H9 (cell line): ENCODE results near the gene SGO2. TPM values are rescaled to one million over a fixed set of nuclear protein-coding genes. Genes with fewer than 3 reads are reported as not detected.
A peak's percentile ranks its signal among the peaks of the same experiment; 100 is the strongest.

Source experiments
- DNase-seq: peaks from one replicate; pipeline ENCODE4 v3.0.0-alpha.2; 2017
- H2AFZ ChIP-seq: one replicate; pipeline ENCODE4 v1.6.1; 2013; ENCODE audit warnings: mild to moderate bottlenecking, low read length, control low read depth, moderate library complexity
- H2AK5ac ChIP-seq: 2 replicates; pipeline ENCODE4 v1.6.1; 2013; ENCODE audit warnings: low read length, control low read depth, mixed read lengths; ENCODE audit not compliant: insufficient read length
- H2BK120ac ChIP-seq: one replicate; pipeline ENCODE4 v1.6.1; 2013; ENCODE audit warnings: low read depth, mild to moderate bottlenecking, low read length, control low read depth, inconsistent platforms; ENCODE audit not compliant: poor library complexity, severe bottlenecking
- H2BK12ac ChIP-seq: 2 replicates; pipeline ENCODE4 v1.6.1; 2013; ENCODE audit warnings: low read length, control low read depth, mixed read lengths, low read depth; ENCODE audit not compliant: insufficient read length
- H2BK15ac ChIP-seq: 2 replicates; pipeline ENCODE4 v1.6.1; 2013; ENCODE audit warnings: low read depth, low read length, control low read depth
- H2BK20ac ChIP-seq: one replicate; pipeline ENCODE4 v1.6.1; 2013; ENCODE audit warnings: low read depth, mild to moderate bottlenecking, low read length, control low read depth, inconsistent platforms; ENCODE audit not compliant: poor library complexity, severe bottlenecking
- H2BK5ac ChIP-seq: 2 replicates; pipeline ENCODE4 v1.6.1; 2013; ENCODE audit warnings: low read length, control low read depth, mixed read lengths; ENCODE audit not compliant: insufficient read length
- H3K14ac ChIP-seq: 2 replicates; pipeline ENCODE4 v1.6.1; 2013; ENCODE audit warnings: low read length, control low read depth; ENCODE audit not compliant: insufficient read depth
- H3K18ac ChIP-seq: 2 replicates; pipeline ENCODE4 v1.6.1; 2013; ENCODE audit warnings: low read depth, mild to moderate bottlenecking, mixed read lengths, low read length, control low read depth; ENCODE audit not compliant: insufficient read length
- H3K23ac ChIP-seq: 2 replicates; pipeline ENCODE4 v1.6.1; 2013; ENCODE audit warnings: low read length, control low read depth, mixed read lengths, low read depth; ENCODE audit not compliant: insufficient read length
- H3K23me2 ChIP-seq: 2 replicates; pipeline ENCODE4 v1.6.1; 2013; ENCODE audit warnings: low read depth, mild to moderate bottlenecking, mixed read lengths, low read length, control low read depth; ENCODE audit not compliant: insufficient read length, poor library complexity, severe bottlenecking
- H3K27ac ChIP-seq: 2 replicates; pipeline ENCODE4 v1.5.1; 2013; ENCODE audit warnings: low read length, control low read depth, mixed read lengths, low read depth; ENCODE audit not compliant: insufficient read length
- H3K27me3 ChIP-seq: 2 replicates; pipeline ENCODE4 v1.6.1; 2013; ENCODE audit warnings: low read length, control low read depth, inconsistent platforms; ENCODE audit not compliant: insufficient read depth
- H3K4ac ChIP-seq: 2 replicates; pipeline ENCODE4 v1.6.1; 2013; ENCODE audit warnings: low read depth, mild to moderate bottlenecking, control low read depth, inconsistent platforms, low read length, moderate library complexity
- H3K4me1 ChIP-seq: 2 replicates; pipeline ENCODE4 v1.6.1; 2013; ENCODE audit warnings: low read length, control low read depth, inconsistent platforms; ENCODE audit not compliant: insufficient read depth
- H3K4me2 ChIP-seq: 2 replicates; pipeline ENCODE4 v1.6.1; 2013; ENCODE audit warnings: low read length, control low read depth, mixed read lengths; ENCODE audit not compliant: insufficient read length, insufficient read depth
- H3K56ac ChIP-seq: 2 replicates; pipeline ENCODE4 v1.6.1; 2013; ENCODE audit warnings: low read depth, mild to moderate bottlenecking, mixed read lengths, low read length, control low read depth; ENCODE audit not compliant: insufficient read length
- H3K79me1 ChIP-seq: 2 replicates; pipeline ENCODE4 v1.6.1; 2013; ENCODE audit warnings: low read depth, mild to moderate bottlenecking, moderate library complexity, low read length, control low read depth, inconsistent platforms; ENCODE audit not compliant: insufficient read depth, poor library complexity, severe bottlenecking
- H3K79me2 ChIP-seq: 2 replicates; pipeline ENCODE4 v1.6.1; 2013; ENCODE audit warnings: low read length, control low read depth, inconsistent platforms; ENCODE audit not compliant: insufficient read depth
- H3K9ac ChIP-seq: 2 replicates; pipeline ENCODE4 v1.6.1; 2013; ENCODE audit warnings: low read length, control low read depth, mixed read lengths; ENCODE audit not compliant: insufficient read length; ENCODE audit errors: extremely low read depth
- H3K9me3 ChIP-seq: one replicate; pipeline ENCODE4 v1.6.1; 2013; ENCODE audit warnings: low read depth, low read length, inconsistent platforms; ENCODE audit not compliant: control insufficient read depth
- H3T11ph ChIP-seq: one replicate; pipeline ENCODE4 v1.6.1; 2013; ENCODE audit warnings: mild to moderate bottlenecking, low read length, control low read depth, inconsistent platforms
- H4K20me1 ChIP-seq: one replicate; pipeline ENCODE4 v1.6.1; 2013; ENCODE audit not compliant: control insufficient read depth, insufficient read length, insufficient read depth
- H4K5ac ChIP-seq: 2 replicates; pipeline ENCODE4 v1.6.1; 2013; ENCODE audit warnings: low read depth, mild to moderate bottlenecking, mixed read lengths, low read length, control low read depth; ENCODE audit not compliant: insufficient read length
- H4K8ac ChIP-seq: replicated peaks from 2 replicates; pipeline ENCODE4 v1.6.1; 2013; ENCODE audit warnings: low read length, control low read depth, mixed read lengths, low read depth; ENCODE audit not compliant: insufficient read length
- H4K91ac ChIP-seq: 2 replicates; pipeline ENCODE4 v1.6.1; 2013; ENCODE audit warnings: low read depth, mild to moderate bottlenecking, moderate library complexity, mixed read lengths, low read length, control low read depth; ENCODE audit not compliant: insufficient read length
- H3K27ac Mint-ChIP-seq, 3 experiments: 2 replicates in 2 of 3; 3 replicates in 1 of 3; pipeline ENCODE4 v1.8.0; 2020 to 2021; ENCODE audit warnings: mixed read lengths in 3 of 3, mild to moderate bottlenecking in 1 of 3, moderate library complexity in 1 of 3
- H3K27me3 Mint-ChIP-seq: 2 replicates; pipeline ENCODE4 v1.8.0; 2021; ENCODE audit warnings: low read depth, mild to moderate bottlenecking, moderate library complexity, mixed read lengths
- H3K36me3 Mint-ChIP-seq, 3 experiments: 2 replicates in 2 of 3; 3 replicates in 1 of 3; pipeline ENCODE4 v1.8.0; 2020 to 2021; ENCODE audit warnings: low read depth in 3 of 3, mixed read lengths in 3 of 3; ENCODE audit not compliant: insufficient read depth in 1 of 3
- H3K4me1 Mint-ChIP-seq, 2 experiments: 2 replicates each; pipeline ENCODE4 v1.8.0; 2020; ENCODE audit warnings: mixed read lengths in 2 of 2
- H3K4me3 Mint-ChIP-seq, 2 experiments: 2 replicates in 1 of 2; 3 replicates in 1 of 2; pipeline ENCODE4 v1.8.0; 2020 to 2021; ENCODE audit warnings: mild to moderate bottlenecking in 2 of 2, mixed read lengths in 2 of 2, moderate library complexity in 1 of 2
- H3K9me3 Mint-ChIP-seq, 2 experiments: 2 replicates in 1 of 2; 3 replicates in 1 of 2; pipeline ENCODE4 v1.8.0; 2020; ENCODE audit warnings: mild to moderate bottlenecking in 2 of 2, mixed read lengths in 2 of 2, moderate library complexity in 1 of 2
- CTCF ChIP-seq: fragments of 200-600 bp; sonication (generic); conservative IDR thresholded peaks from 3 replicates; pipeline ENCODE4 v1.8.0; 2021; ENCODE audit warnings: antibody characterized with exemption, mild to moderate bottlenecking
- WGBS: extraction: QIAGEN DNeasy Blood & Tissue Kit; methylation state at CpG from one replicate; pipeline ENCODE4 v1.1.7; 2013; ENCODE audit warnings: missing lambda C conversion rate, low lambda C conversion rate, mixed read lengths; ENCODE audit not compliant: insufficient read length; ENCODE audit errors: extremely low coverage; 5-methylcytosine and 5-hydroxymethylcytosine counted together
- total RNA-seq: library from RNA; stranded (reverse); gene quantifications from 2 replicates; pipeline ENCODE4 v1.2.1, GENCODE V29; 2021

Gene SGO2
- total RNA-seq, 1 experiment from 2014 or later, result 25.6 TPM

GRCh38 chr2:200479692-200480265, 46.2 kb upstream of the SGO2 start:
- Histone ChIP-seq H3K9ac (no peak overlapping the region), H2BK5ac (no peak overlapping the region)
- H3K4me3 Mint-ChIP-seq, result no peak overlapping the region

More at GRCh38 chr2:200479692-200480265, 46.2 kb upstream of the SGO2 start:
- H3K23ac ChIP-seq, result no peak overlapping the region
- H2AFZ ChIP-seq, result no peak overlapping the region
- Mint-ChIP-seq H3K4me1 (peaks cover 38 to 42% of the 10 kb centered on the region in 2 experiments), H3K27ac (peak overlapping the region in 1 of 3 experiments; percentile 3; a peak in 2 of 7 replicates), H3K27me3 (no peaks in the 10 kb centered on the region), H3K9me3 (no peaks in the 10 kb centered on the region), H3K36me3 (peaks cover 9 to 35% (median 11%) of the 10 kb centered on the region in 3 experiments)
- no peak overlapping the region for H4K8ac ChIP-seq
- no peak for TF ChIP-seq CTCF
- H4K20me1 ChIP-seq, result no peaks in the 10 kb centered on the region
- H2BK20ac ChIP-seq, result no peak overlapping the region
- H3K9me3 ChIP-seq, result no peaks in the 10 kb centered on the region
- H3K14ac ChIP-seq, result no peak overlapping the region
- H3K4me1 ChIP-seq, result peaks cover 4% of the 10 kb centered on the region
- H3K79me2 ChIP-seq, result no peaks in the 10 kb centered on the region
- no peak overlapping the region for H2BK15ac ChIP-seq
- no CpG with 5 or more reads among the region's 8 CpGs for WGBS
- H3K27ac ChIP-seq, result no peak overlapping the region
- H3K18ac ChIP-seq, result no peak overlapping the region
- DNase-seq, result no peak
- H3T11ph ChIP-seq, result no peak overlapping the region
- no peak overlapping the region for H3K4ac ChIP-seq
- no peak overlapping the region for H3K56ac ChIP-seq
- no peaks in the 10 kb centered on the region for H3K27me3 ChIP-seq
- no peaks in the 10 kb centered on the region for H3K23me2 ChIP-seq
- no peak overlapping the region for H4K5ac ChIP-seq
- H3K4me2 ChIP-seq, result no peak overlapping the region
- no peaks in the 10 kb centered on the region for H3K79me1 ChIP-seq
- H2BK120ac ChIP-seq, result no peak overlapping the region
- H2AK5ac ChIP-seq, result no peak overlapping the region
- no peak overlapping the region for H2BK12ac ChIP-seq
- no peak overlapping the region for H4K91ac ChIP-seq
